ENCODE measurements around the gene KRT7. TPM values are rescaled to one million over a fixed set of nuclear protein-coding genes. Genes with fewer than 3 reads are reported as not detected.

The KRT7 gene
- total RNA-seq, 1 experiment from 2014 or later, result 1.5 TPM

- Histone ChIP-seq H3K4me1 (peaks cover 80% of the 10 kb centered on the region), H3K9me3 (replicated peaks) (no peaks in the 10 kb centered on the region)
Observed at GRCh38 chr12:52204095-52204930, 28.7 kb upstream of the KRT7 start.

GRCh38 chr12:52204931-52205505 lies 28.0 kb upstream of the KRT7 start:
- Histone ChIP-seq H3K4me1 (peaks cover 73% of the 10 kb centered on the region), H3K27ac (no peak overlapping the region), H3K9me3 (replicated peaks) (no peaks in the 10 kb centered on the region), H3K4me3 (no peak overlapping the region), H3K27me3 (no peaks in the 10 kb centered on the region), H3K36me3 (no peaks in the 10 kb centered on the region)
- peak in 1 of 2 experiments; percentile 0 for DNase-seq

More at GRCh38 chr12:52204095-52204930, 28.7 kb upstream of the KRT7 start:
- Histone ChIP-seq H3K27ac (no peak overlapping the region), H3K4me3 (no peak overlapping the region), H3K36me3 (no peaks in the 10 kb centered on the region), H3K27me3 (no peaks in the 10 kb centered on the region)
- DNase-seq, result peak in 1 of 2 experiments; percentile 2

DNA sequence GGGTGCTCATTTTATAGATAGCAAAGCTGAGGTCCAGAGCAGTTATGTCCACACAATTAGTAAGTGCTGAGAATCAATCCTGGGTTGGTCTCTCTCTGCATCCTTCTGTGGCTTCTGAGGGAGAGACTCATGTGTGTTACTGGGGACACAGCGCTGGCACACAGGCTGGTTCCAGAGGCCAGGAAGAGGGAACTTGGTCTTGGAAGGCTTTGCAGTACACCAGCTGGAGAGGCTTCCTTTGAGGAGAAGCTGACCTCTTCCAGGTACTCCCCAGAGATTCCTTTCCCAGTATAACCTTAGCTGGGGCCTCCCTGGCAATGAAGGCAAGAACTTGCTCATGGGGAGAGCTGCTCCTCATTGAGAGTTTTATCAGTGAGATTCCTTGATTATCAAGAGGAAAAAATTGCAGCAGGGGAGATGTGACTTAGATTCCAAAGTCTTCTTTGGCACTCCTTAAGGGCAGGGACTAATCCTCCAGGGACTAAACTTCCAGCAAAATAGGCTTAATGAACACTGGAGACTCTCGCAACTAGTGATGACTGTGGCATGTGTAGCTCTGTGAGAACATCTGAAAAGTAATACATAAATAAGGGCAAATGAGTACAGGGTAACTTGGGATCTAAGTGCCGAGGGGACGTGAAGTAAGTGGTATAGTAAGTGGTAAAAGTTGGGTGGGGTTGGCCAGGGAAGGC lies 27.3 kb upstream of the KRT7 start:
- Histone ChIP-seq H3K4me1 (peaks cover 74% of the 10 kb centered on the region), H3K4me3 (no peak overlapping the region), H3K36me3 (no peaks in the 10 kb centered on the region), H3K9me3 (replicated peaks) (no peaks in the 10 kb centered on the region), H3K27ac (peak overlapping the region; percentile 43), H3K27me3 (no peaks in the 10 kb centered on the region)
- peak in 1 of 2 experiments; percentile 1 for DNase-seq

DNA sequence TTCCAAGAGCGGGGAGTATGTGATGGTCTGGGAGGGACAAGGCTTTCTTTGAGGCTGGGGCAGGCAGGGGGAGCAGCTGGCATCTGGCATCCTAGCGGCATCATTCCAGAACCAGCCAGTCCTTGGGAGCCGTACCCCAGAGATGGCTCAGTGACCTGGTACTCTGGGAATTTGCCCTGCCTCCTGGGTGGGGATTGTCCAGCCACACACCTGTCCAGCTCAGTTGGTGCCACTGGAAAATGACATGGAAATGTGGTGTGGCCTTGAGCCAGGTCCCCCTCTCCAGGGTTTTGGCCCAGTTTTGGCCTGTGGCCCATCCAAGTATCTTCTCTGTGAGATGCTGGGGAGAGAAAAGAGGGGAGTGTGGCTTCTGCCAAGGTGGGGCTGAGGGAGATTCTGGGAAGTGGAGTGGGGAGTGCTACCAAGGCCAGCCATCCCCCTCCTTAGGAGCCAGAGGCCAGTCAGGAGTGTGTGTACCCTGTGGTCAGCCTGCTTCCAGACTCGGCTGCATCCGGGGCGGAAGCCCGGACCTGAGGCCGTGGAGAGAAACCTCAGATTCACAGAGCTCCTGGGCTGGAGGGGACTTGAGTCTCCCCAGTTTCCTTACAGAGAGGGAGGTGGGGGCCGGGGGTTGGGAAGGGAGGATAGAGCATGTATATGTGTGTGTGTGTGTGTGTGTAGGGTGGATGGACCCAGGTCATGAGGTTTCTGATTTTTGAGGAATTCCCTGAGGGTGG lies 26.6 kb upstream of the KRT7 start:
- H3K27ac ChIP-seq, result peak overlapping the region; percentile 43
- H3K36me3 ChIP-seq, result no peaks in the 10 kb centered on the region
- H3K27me3 ChIP-seq, result no peaks in the 10 kb centered on the region
- peak; percentile 45 to 50 for DNase-seq
- H3K9me3 ChIP-seq (replicated peaks), result no peaks in the 10 kb centered on the region
- peaks cover 72% of the 10 kb centered on the region for H3K4me1 ChIP-seq
- no peak overlapping the region for H3K4me3 ChIP-seq

- H3K36me3 ChIP-seq, result no peaks in the 10 kb centered on the region
- H3K27ac ChIP-seq, result peak overlapping the region; percentile 14; the same call in 1 of the 2 replicates
- H3K9me3 ChIP-seq (replicated peaks), result no peaks in the 10 kb centered on the region
- H3K4me3 ChIP-seq, result no peak overlapping the region
- peak in 1 of 2 experiments; percentile 3 for DNase-seq
- H3K27me3 ChIP-seq, result no peaks in the 10 kb centered on the region
- H3K4me1 ChIP-seq, result peaks cover 65% of the 10 kb centered on the region
Observed at GRCh38 chr12:52207106-52207505, 25.9 kb upstream of the KRT7 start.

DNA sequence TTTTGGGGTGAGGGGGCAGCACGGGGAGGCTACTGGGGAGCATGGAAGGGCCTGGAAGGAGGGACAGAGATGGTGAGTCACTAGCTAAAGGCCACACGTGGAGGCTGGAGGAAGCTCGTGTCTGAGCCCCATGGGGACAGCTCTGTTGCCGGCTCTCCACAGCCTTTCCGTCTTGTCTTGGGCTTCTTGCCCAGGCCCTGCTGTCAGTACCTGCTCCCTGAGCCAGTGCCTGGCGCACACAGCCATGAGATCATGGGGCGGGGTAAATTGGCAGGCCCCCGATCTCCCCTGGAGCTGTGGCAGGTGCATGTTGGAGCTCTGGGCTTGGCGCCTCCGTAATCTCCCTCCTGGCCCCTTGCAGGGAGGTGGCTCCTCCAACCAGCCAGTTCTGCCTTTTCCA lies 25.1 kb upstream of the KRT7 start:
- H3K4me3 ChIP-seq, result no peak overlapping the region
- H3K36me3 ChIP-seq, result no peaks in the 10 kb centered on the region
- no peaks in the 10 kb centered on the region for H3K9me3 ChIP-seq (replicated peaks)
- peaks cover 57% of the 10 kb centered on the region for H3K4me1 ChIP-seq
- DNase-seq, result peak; percentile 63 to 64
- H3K27ac ChIP-seq, result peak overlapping the region; percentile 14; the same call in 1 of the 2 replicates
- no peaks in the 10 kb centered on the region for H3K27me3 ChIP-seq

GRCh38 chr12:52208424-52209165 lies 24.4 kb upstream of the KRT7 start:
- DNase-seq, result peak in 1 of 2 experiments; percentile 1
- H3K27me3 ChIP-seq, result no peaks in the 10 kb centered on the region
- H3K9me3 ChIP-seq (replicated peaks), result no peaks in the 10 kb centered on the region
- H3K27ac ChIP-seq, result no peak overlapping the region
- H3K4me1 ChIP-seq, result peaks cover 55% of the 10 kb centered on the region
- no peak overlapping the region for H3K4me3 ChIP-seq
- no peaks in the 10 kb centered on the region for H3K36me3 ChIP-seq

GRCh38 chr12:52209321-52209720 lies 23.7 kb upstream of the KRT7 start:
- Histone ChIP-seq H3K4me1 (peaks cover 57% of the 10 kb centered on the region), H3K36me3 (no peaks in the 10 kb centered on the region), H3K27ac (no peak overlapping the region), H3K27me3 (no peaks in the 10 kb centered on the region), H3K9me3 (replicated peaks) (no peaks in the 10 kb centered on the region), H3K4me3 (no peak overlapping the region)
- DNase-seq, result peak in 1 of 2 experiments; percentile 2

DNA sequence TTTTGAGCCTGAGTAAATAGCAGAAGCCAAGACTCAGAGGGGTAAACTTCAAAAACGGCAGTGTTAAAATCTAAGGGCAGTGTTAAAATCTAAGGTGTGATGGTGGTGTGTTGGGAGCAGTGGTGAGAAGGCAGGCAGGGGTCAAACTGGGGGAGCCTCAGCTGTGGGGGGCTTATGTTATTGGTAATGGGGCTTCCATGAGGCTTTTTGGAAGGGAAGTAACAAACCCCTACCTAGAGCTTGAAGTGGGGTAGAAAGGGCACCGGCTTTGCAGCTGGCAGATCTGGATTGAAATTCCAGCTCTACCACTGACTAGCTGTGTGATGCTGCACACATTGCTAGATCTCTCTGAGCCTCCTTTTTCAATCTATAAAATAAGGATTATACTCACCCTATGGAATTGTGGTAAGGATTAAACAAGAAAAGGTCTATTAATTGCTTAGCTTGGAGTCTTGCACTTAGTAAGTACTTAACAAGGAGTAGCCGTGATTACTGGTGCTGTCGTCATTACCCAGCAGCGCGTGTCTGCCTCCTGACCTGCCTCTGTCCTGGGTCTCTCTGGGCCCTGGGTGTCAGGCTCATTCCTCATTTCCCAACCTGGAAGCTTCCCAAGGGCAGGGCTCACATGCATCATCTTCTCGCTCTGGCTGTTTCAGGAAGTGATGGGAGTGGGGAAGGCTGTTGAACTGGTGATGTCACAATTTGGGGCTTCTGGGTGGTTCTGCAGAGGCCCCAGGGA lies 22.7 kb upstream of the KRT7 start:
- Histone ChIP-seq H3K4me3 (no peak overlapping the region), H3K36me3 (no peaks in the 10 kb centered on the region), H3K27ac (no peak overlapping the region), H3K9me3 (replicated peaks) (no peaks in the 10 kb centered on the region), H3K4me1 (peaks cover 56% of the 10 kb centered on the region), H3K27me3 (no peaks in the 10 kb centered on the region)
- peak in 1 of 2 experiments; percentile 2 for DNase-seq

GRCh38 chr12:52210925-52211650 lies 22.0 kb upstream of the KRT7 start:
- Histone ChIP-seq H3K27ac (no peak overlapping the region), H3K4me1 (peaks cover 56% of the 10 kb centered on the region), H3K4me3 (no peak overlapping the region), H3K9me3 (replicated peaks) (no peaks in the 10 kb centered on the region), H3K36me3 (no peaks in the 10 kb centered on the region), H3K27me3 (no peaks in the 10 kb centered on the region)
- DNase-seq, result peak in 1 of 2 experiments; percentile 1

- Histone ChIP-seq H3K4me1 (peaks cover 56% of the 10 kb centered on the region), H3K27me3 (no peaks in the 10 kb centered on the region), H3K36me3 (no peaks in the 10 kb centered on the region), H3K9me3 (replicated peaks) (no peaks in the 10 kb centered on the region), H3K27ac (no peak overlapping the region), H3K4me3 (no peak overlapping the region)
- DNase-seq, result peak in 1 of 2 experiments; percentile 1
Observed at GRCh38 chr12:52211716-52212585, 21.1 kb upstream of the KRT7 start.
